RWPE1 (cell line): Measurements from ENCODE around the gene SLC4A11.

Source experiments
- CTCF ChIA-PET: fragments of 350-600 bp; sonication (Branson Sonifier 250); formaldehyde crosslinking; extraction: SDS; loops from one replicate; lab custom pipeline; 2021; lab: Yijun Ruan, JAX
- POLR2A ChIA-PET: fragments of 400-600 bp; formaldehyde crosslinking; extraction: SDS; loops from one replicate; lab custom pipeline; 2020; ENCODE audit warnings: antibody characterized with exemption; ENCODE audit not compliant: low non-redundant PET; lab: Yijun Ruan, JAX
- DNase-seq: peaks from one replicate; pipeline ENCODE4 v3.0.0; 2012; ENCODE audit warnings: low spot score
- H3K27ac ChIP-seq: fragments of 450-650 bp; 2 replicates; pipeline ENCODE4 v1.5.1; 2017
- CTCF ChIP-seq: fragments of 450-650 bp; conservative IDR thresholded peaks from 2 replicates; pipeline ENCODE4 v1.5.1; 2017; ENCODE audit warnings: low read depth, mild to moderate bottlenecking

The SLC4A11 gene

GRCh38 chr20:3277686-3278465 lies 38.9 kb upstream of the SLC4A11 start:
- POLR2A ChIA-PET: no interaction called here
- CTCF ChIA-PET: interaction anchor here (0.6 kb wide), 1 partner anchor 71 kb away, joined by 6 read pairs; no protein-coding TSS in a partner anchor
- TF ChIP-seq CTCF: no peak

GRCh38 chr20:3276680-3277015 lies 37.7 kb upstream of the SLC4A11 start:
- TF ChIP-seq CTCF: no peak
- POLR2A ChIA-PET: no interaction called here
- peak; percentile 33 for DNase-seq
- H3K27ac ChIP-seq: no peak overlapping the region
- CTCF ChIA-PET: interaction anchor here (0.7 to 1.0 kb wide), 2 partner anchors 10 to 58 kb away, joined by 3 to 4 read pairs; no protein-coding TSS in a partner anchor

More at GRCh38 chr20:3277686-3278465, 38.9 kb upstream of the SLC4A11 start:
- H3K27ac ChIP-seq: no peak overlapping the region
- DNase-seq: no peak

- no peak for TF ChIP-seq CTCF
- POLR2A ChIA-PET: no interaction called here
- CTCF ChIA-PET: interaction anchor here (0.7 to 1.0 kb wide), 2 partner anchors 11 to 58 kb away, joined by 3 to 4 read pairs; no protein-coding TSS in a partner anchor
- DNase-seq: no peak
- no peak overlapping the region for H3K27ac ChIP-seq
Observed at GRCh38 chr20:3275966-3276679, 37.1 kb upstream of the SLC4A11 start.

GRCh38 chr20:3275064-3275935 lies 36.3 kb upstream of the SLC4A11 start:
- H3K27ac ChIP-seq: 0 out of 2 replicates have a peak overlapping the region, but pooled peaks have one; percentile 4
- ChIA-PET CTCF (no interaction called here), POLR2A (interaction anchor here (0.6 kb wide), 1 partner anchor 10 kb away, joined by 5 read pairs; no protein-coding TSS in a partner anchor)
- DNase-seq: no peak
- TF ChIP-seq CTCF: no peak

- DNase-seq: no peak
- no peak overlapping the region for H3K27ac ChIP-seq
- ChIA-PET CTCF (interaction anchor here (1.1 kb wide), 1 partner anchor 25 kb away, joined by 4 read pairs; no protein-coding TSS in a partner anchor), POLR2A (no interaction called here)
- TF ChIP-seq CTCF: no peak
Observed at GRCh38 chr20:3273371-3273770, 34.4 kb upstream of the SLC4A11 start.

- no peak overlapping the region for H3K27ac ChIP-seq
- POLR2A ChIA-PET: no interaction called here
- TF ChIP-seq CTCF: no peak
- DNase-seq: no peak
- CTCF ChIA-PET: no interaction called here
Observed at GRCh38 chr20:3270051-3270450, 31.1 kb upstream of the SLC4A11 start.
